SH-SY5Y (cell line): ENCODE measurements around the gene IKZF2.

Experiments
- GATA2 ChIP-seq: IDR thresholded peaks from 2 replicates; pipeline ENCODE4 v1.6.1; 2011; ENCODE audit warnings: mild to moderate bottlenecking, low read depth, low read length
- GATA3 ChIP-seq: IDR thresholded peaks from 2 replicates; pipeline ENCODE4 v1.6.1; 2011; ENCODE audit warnings: low read depth, mild to moderate bottlenecking, low read length, moderate library complexity

DNA sequence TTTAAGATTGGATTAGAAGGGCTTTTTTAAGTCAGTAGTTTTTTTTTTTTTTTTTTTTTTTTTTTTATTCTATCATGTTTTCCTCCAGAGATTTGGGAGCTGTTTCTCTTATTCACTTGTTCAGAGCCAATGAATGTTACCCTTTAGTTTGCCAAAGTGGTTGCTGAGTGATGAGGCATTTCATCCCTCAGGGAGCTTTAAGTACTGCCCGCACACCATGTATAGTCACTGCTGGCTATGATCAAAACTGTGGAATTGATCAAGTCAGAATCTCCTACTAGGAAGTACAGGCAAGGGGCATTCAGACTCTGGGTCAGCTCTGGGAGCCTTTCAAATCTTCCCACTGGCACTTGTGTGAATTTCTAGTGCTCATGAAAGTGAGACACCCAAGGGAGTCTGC lies 201.6 kb downstream of the IKZF2 start:
- no peak for TF ChIP-seq GATA2
- TF ChIP-seq GATA3: no peak
